GM12891 (cell line): Measurements from ENCODE around the gene KRTAP10-9.
"Not testable (repeated sequence)": the region's sequence is repeated elsewhere in the genome, so short reads cannot be mapped to it uniquely, and the experiment has no call there.

ENCODE experiments used
- DNase-seq: peaks from one replicate; pipeline ENCODE4 v3.0.0; 2011; ENCODE audit warnings: low spot score; ENCODE audit not compliant: insufficient read length
- FAIRE-seq: peaks from 2 replicates; lab custom pipeline; 2011; peaks lifted over from hg19 to GRCh38; lab: Jason Lieb, UNC
- PAX5 ChIP-seq: IDR thresholded peaks from 2 replicates; pipeline ENCODE4 v1.6.1; 2011; ENCODE audit warnings: low read length, moderate library complexity, mild to moderate bottlenecking; ENCODE audit not compliant: insufficient read depth, severe bottlenecking
- POLR2A ChIP-seq: IDR thresholded peaks from 2 replicates; pipeline ENCODE4 v1.6.1; 2011; ENCODE audit warnings: low read depth, low read length, control low read depth
- POLR2AphosphoS5 ChIP-seq: IDR thresholded peaks from 2 replicates; pipeline ENCODE4 v1.6.1; 2011; ENCODE audit warnings: low read depth, low read length, control low read depth
- POU2F2 ChIP-seq: IDR thresholded peaks from 2 replicates; pipeline ENCODE4 v1.6.1; 2011; ENCODE audit warnings: low read depth, mild to moderate bottlenecking, control low read depth, low read length, moderate library complexity
- SPI1 ChIP-seq: IDR thresholded peaks from 2 replicates; pipeline ENCODE4 v1.6.1; 2011; ENCODE audit warnings: low read depth, low read length, control low read depth
- TAF1 ChIP-seq: IDR thresholded peaks from 2 replicates; pipeline ENCODE4 v1.6.1; 2011; ENCODE audit warnings: low read depth, low read length, control low read depth

Gene KRTAP10-9

DNA sequence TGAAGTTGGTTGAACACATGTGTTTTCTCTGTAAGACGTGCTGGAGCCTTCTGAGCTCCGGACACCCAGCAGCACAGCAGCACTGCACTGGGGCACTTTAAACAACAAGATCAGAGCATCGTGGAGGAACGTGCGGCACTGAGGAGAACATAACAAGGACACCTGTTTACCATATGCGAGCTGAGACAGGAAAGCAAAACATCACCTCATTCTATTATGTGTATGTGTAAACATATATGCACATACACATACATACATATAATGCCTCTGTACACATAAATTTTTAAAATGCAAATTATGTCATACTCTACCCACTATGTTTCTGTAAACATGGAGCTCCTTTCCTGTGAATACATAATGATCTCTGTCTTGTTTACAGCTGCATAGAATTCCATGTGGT lies 31.4 kb upstream of the KRTAP10-9 start:
- FAIRE-seq (no peak), DNase-seq (no peak)
- no peak for TF ChIP-seq POLR2AphosphoS5
- no peak for TF ChIP-seq POLR2A
- TF ChIP-seq PAX5 = no peak
- TF ChIP-seq TAF1 = no peak
- no peak for TF ChIP-seq SPI1
- TF ChIP-seq POU2F2 = no peak

DNA sequence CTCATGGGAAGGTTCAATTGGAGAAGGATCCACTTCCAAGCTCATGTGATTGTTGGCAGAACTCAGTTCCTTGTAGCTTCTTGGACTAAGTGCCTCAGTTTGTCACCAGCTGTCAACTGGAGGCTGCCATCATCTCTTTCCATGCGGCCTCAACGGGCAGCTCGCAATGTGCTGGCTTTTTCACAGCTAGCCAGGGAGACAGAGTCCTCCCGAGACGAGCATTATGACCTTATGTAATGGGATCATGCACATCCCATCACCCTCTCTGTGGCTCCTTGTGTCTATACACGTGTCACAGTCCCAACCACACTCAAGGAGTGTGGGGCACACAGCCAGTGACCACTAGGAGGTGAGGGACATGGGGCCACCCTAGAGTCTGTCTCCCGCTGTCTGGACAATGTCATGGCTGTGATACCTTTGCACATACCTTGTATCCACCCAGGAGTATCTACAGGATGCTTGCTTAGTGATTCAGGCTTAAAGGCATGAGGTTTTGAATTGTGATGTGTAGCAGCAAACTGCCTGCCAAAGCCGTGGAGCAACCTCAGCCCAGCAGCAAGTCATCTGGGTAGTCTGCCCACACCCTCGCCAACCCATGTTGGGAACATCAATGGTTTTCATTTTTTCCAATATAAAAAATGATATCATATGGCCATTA lies 30.7 kb upstream of the KRTAP10-9 start:
- no peak for TF ChIP-seq TAF1
- no peak for TF ChIP-seq SPI1
- no peak for TF ChIP-seq POLR2AphosphoS5
- no peak for TF ChIP-seq POU2F2
- TF ChIP-seq PAX5 = no peak
- TF ChIP-seq POLR2A = no peak
- no peak for FAIRE-seq
- no peak for DNase-seq

DNA sequence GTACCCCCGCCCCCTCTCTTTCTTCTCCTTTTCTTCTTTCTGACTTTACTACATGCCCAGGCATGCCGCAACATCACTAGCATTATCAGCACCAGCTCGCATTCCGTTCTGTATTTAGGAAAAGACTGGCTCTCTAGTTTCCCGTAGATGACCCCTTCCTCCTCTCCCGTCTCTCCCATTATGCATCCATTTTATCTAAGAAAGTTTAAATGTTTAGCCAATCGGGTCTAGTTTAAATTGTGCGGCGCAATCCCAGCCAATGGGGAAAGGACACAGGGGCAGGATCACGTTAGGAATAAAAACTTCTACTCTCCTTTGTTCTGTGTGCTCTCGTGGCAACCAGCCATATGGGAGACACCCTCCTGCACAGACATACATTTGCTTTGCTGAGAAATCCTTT lies 28.8 kb upstream of the KRTAP10-9 start:
- no peak for TF ChIP-seq POLR2AphosphoS5
- TF ChIP-seq POLR2A = no peak
- TF ChIP-seq PAX5 = no peak
- no peak for TF ChIP-seq POU2F2
- TF ChIP-seq SPI1 = no peak
- TF ChIP-seq TAF1 = no peak
- no peak for DNase-seq
- FAIRE-seq = no peak

- no peak for FAIRE-seq
- no peak for DNase-seq
- TF ChIP-seq POU2F2 (no peak), POLR2AphosphoS5 (no peak), TAF1 (no peak), SPI1 (no peak), POLR2A (no peak), PAX5 (no peak)
Measured at GRCh38 chr21:44599264-44600029, 27.4 kb upstream of the KRTAP10-9 start.

- not testable (repeated sequence) for FAIRE-seq, DNase-seq
Measured at GRCh38 chr21:44600118-44600978, 26.5 kb upstream of the KRTAP10-9 start, which contains the start of gene KRTAP10-7. Gene KRTAP10-7, plus strand, starts transcription at chr21:44600597. Its CDS starts 25 bp downstream, at chr21:44600622.

- not testable (repeated sequence) for FAIRE-seq, DNase-seq
Measured at GRCh38 chr21:44601091-44601490, 25.8 kb upstream of the KRTAP10-9 start.

DNA sequence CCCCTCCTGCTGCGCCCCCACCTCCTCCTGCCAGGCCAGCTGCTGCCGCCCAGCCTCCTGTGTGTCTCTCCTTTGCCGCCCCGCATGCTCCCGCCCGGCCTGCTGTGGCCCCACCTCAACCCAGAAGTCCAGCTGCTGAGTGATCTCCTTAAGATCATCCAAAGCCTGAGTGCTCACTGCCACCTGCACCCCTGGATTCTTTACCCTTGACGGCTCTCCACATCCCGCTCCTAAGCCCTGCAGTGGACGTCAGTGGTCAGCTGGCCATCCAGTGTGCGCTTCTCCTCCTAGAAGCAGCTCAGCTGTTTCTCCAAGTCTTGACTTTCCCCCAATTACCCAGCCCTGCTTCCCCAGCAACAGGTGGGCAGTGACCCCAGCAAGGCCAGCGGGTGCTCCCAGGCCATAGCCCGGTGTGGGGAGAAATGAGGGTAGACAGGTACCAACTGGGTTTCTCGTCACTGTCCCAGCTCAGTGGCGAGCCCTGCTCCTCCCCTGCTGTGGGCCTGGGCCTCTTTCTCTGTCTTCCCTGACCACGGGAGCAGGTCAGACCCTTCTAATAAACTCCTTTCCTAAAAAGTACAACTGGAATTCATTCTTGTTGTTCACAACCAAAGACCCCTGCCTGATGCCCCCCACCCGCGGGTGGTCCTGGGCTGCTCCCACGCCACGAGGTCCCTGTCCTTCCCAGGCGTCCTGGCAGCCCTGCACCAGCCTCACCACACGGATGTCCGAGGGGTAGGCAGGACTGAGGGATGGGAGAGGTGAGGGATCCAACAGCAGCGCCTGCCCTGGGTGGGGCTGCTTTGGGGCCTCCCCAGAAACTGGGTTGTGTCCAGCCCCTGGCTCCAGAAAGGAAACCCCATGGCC lies 25.1 kb upstream of the KRTAP10-9 start:
- TF ChIP-seq POU2F2 (no peak), POLR2AphosphoS5 (no peak)
- DNase-seq = no peak
- no peak for FAIRE-seq

DNA sequence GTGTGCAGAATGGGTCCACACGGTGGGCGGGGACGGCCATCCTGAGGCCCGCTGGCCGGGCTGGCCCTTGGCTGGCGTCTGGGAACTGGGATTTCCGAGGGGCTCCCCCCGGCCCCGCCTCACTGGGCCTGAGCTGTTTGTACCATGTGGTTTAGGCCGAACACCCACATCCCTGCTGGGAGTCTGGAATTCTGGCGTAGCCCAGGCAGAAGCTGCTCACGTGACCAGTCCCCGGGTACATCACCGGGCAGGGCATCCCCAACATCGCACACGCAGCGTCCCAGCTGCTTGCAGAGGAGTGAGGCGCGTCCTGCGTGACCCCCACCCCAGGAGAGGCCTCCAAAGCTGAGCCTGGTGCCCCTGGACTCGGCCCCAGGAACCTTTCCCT lies 24.4 kb upstream of the KRTAP10-9 start:
- DNase-seq (no peak), FAIRE-seq (no peak)
- TF ChIP-seq POLR2AphosphoS5 (no peak), PAX5 (no peak), POLR2A (no peak), TAF1 (no peak), POU2F2 (no peak), SPI1 (no peak)

DNA sequence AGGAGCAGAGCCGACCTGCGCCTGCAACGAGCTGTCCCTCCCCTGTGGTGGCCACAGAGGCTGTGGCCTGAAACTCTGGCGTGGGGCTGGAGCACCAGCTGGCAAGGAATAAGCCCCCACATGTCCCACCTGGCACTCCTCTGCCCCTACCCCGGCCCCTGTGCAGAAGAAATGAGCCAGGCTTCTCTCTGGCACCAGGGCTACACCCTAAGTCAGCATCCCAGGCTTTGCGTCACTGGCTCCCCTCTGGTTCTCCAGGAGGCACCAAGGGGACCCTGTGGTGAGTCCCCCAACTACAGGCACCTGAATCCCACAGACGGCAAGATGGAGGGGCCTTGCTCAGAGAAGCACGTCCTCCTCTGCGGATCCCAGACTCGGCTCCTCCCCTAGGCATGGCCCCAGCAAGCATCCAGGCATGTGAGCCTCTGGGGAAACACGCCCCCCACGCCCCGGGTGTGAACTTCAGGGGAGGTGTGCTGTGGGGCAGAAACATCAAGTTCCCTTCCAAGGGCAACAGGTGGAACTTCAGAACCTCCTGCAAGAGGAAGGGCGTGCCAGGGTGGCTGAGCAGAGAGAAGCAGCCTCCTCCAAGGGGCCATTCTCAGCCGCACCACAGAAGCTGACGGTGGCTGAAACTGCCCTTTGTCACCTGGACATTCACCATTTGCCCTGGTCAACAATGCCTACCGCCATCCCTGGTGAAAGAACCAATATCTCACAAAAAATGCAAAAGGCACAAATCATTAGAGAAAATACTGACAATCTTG lies 23.6 kb upstream of the KRTAP10-9 start:
- no peak for TF ChIP-seq POLR2AphosphoS5
- TF ChIP-seq POLR2A = no peak
- TF ChIP-seq SPI1 = no peak
- TF ChIP-seq PAX5 = no peak
- no peak for TF ChIP-seq POU2F2
- TF ChIP-seq TAF1 = no peak
- DNase-seq (no peak), FAIRE-seq (no peak)
